OCI-LY3 (cell line): ENCODE measurements around the gene VAT1L.

Experiments used
- EZH2phosphoT487 ChIP-seq: fragments of 200-600 bp; shearing (Covaris generic); IDR thresholded peaks from 2 replicates; pipeline ENCODE4 v1.6.1; 2018; ENCODE audit warnings: antibody characterized with exemption, mixed run types, low read depth
- TF ChIP-seq, protein P1 (sequence below): fragments of 200-600, 300-600 bp; sonication (generic); IDR thresholded peaks from 2 replicates; pipeline ENCODE4 v1.5.1; 2014; ENCODE audit warnings: antibody characterized with exemption, low read length, low read depth

GRCh38 chr16:77842468-77842867 is 54.1 kb downstream of the VAT1L start:
- TF ChIP-seq, protein P1, sequence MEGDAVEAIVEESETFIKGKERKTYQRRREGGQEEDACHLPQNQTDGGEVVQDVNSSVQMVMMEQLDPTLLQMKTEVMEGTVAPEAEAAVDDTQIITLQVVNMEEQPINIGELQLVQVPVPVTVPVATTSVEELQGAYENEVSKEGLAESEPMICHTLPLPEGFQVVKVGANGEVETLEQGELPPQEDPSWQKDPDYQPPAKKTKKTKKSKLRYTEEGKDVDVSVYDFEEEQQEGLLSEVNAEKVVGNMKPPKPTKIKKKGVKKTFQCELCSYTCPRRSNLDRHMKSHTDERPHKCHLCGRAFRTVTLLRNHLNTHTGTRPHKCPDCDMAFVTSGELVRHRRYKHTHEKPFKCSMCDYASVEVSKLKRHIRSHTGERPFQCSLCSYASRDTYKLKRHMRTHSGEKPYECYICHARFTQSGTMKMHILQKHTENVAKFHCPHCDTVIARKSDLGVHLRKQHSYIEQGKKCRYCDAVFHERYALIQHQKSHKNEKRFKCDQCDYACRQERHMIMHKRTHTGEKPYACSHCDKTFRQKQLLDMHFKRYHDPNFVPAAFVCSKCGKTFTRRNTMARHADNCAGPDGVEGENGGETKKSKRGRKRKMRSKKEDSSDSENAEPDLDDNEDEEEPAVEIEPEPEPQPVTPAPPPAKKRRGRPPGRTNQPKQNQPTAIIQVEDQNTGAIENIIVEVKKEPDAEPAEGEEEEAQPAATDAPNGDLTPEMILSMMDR = no peak
- TF ChIP-seq EZH2phosphoT487 = no peak
